ENCODE measurements around the gene TRIP10.
"Not testable (repeated sequence)": the region's sequence is repeated elsewhere in the genome, so short reads cannot be mapped to it uniquely, and the experiment has no call there.

DNA sequence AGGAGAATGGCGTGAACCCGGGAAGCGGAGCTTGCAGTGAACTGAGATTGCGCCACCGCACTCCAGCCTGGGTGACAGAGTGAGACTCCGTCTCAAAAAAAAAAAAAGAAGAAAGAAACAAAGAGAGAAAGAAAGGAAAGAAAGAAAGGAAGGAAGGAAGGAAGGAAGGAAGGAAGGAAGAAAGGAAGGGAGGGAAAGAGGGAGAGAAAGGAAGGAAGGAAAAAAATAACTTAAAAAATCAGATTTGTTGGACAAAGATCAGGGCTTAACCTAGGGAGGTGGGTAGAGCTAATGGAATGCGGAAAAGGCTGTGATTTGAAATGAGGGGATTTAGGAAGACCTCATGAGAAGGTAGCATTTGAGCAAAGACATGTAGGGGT, 32.2 kb downstream of the TRIP10 start:
- TF ChIP-seq, protein P1, sequence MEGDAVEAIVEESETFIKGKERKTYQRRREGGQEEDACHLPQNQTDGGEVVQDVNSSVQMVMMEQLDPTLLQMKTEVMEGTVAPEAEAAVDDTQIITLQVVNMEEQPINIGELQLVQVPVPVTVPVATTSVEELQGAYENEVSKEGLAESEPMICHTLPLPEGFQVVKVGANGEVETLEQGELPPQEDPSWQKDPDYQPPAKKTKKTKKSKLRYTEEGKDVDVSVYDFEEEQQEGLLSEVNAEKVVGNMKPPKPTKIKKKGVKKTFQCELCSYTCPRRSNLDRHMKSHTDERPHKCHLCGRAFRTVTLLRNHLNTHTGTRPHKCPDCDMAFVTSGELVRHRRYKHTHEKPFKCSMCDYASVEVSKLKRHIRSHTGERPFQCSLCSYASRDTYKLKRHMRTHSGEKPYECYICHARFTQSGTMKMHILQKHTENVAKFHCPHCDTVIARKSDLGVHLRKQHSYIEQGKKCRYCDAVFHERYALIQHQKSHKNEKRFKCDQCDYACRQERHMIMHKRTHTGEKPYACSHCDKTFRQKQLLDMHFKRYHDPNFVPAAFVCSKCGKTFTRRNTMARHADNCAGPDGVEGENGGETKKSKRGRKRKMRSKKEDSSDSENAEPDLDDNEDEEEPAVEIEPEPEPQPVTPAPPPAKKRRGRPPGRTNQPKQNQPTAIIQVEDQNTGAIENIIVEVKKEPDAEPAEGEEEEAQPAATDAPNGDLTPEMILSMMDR (IDR thresholded peaks at IDR 0.05), result not testable (repeated sequence)
- not testable (repeated sequence) for TF ChIP-seq POLR2A, POLR2AphosphoS5 (IDR thresholded peaks at IDR 0.05)

All from gastroesophageal sphincter (tissue), 3 donors.